Esophagus muscularis mucosa (tissue), 3 donors: ENCODE measurements around the gene KASH5.

Source experiments
- EP300 ChIP-seq: sonication (generic); formaldehyde crosslinking; IDR thresholded peaks from one replicate; pipeline ENCODE4 v1.6.1; 2017; ENCODE audit warnings: antibody characterized with exemption
- TF ChIP-seq, protein P1 (sequence below), 3 experiments: fragments of 200-600 bp in 2 of 3; fragments of 450-650 bp in 1 of 3; sonication (generic) in 2 of 3; IDR thresholded peaks; one replicate each; pipeline ENCODE4 v1.5.1; 2017 to 2019; ENCODE audit warnings: antibody characterized with exemption in 3 of 3, mild to moderate bottlenecking in 2 of 3, moderate library complexity in 1 of 3

DNA sequence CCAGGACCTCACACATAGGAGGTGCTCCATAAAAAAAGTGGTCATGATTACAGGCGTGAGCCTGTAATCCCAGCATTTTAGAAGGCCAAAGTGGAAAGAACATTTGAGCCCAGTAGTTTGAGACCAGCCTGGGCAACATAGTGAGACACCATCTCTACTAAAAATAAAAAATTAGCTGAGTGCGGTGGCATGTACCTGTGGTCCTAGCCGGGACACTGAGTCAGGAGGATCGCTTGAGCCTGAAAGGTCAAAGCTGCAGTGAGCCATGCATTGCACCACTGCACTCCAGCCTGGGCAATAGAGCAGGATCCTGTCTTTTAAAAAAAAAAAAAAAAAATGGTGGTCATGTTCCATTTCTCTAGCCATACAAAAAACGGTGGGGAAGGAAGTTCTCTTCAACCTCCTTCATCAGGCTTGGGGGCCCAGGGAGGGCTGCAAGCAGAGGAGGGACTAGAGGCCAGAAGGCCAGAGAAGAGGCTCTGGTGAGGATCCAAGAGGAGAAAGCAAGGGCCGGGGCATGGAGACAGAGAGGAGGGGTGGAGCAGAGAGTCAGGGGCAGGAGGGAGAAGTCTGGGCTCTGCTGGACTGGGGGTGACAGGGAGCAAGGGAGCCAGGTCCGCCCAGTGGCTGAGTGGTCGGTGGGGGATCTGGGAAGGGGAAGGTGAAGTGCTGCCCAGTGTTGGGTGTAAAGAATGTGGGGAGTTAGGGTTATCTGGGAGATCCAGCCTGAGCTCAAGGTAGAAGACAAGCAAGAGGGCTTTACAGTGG lies 8.9 kb downstream of the KASH5 start:
- TF ChIP-seq, protein P1, sequence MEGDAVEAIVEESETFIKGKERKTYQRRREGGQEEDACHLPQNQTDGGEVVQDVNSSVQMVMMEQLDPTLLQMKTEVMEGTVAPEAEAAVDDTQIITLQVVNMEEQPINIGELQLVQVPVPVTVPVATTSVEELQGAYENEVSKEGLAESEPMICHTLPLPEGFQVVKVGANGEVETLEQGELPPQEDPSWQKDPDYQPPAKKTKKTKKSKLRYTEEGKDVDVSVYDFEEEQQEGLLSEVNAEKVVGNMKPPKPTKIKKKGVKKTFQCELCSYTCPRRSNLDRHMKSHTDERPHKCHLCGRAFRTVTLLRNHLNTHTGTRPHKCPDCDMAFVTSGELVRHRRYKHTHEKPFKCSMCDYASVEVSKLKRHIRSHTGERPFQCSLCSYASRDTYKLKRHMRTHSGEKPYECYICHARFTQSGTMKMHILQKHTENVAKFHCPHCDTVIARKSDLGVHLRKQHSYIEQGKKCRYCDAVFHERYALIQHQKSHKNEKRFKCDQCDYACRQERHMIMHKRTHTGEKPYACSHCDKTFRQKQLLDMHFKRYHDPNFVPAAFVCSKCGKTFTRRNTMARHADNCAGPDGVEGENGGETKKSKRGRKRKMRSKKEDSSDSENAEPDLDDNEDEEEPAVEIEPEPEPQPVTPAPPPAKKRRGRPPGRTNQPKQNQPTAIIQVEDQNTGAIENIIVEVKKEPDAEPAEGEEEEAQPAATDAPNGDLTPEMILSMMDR (IDR thresholded peaks at IDR 0.05): no peak
- TF ChIP-seq EP300: no peak
